CD14-positive monocyte (primary cell): Measurements from ENCODE around the gene GALNTL6. TPM values are rescaled to one million over a fixed set of nuclear protein-coding genes. Genes with fewer than 3 reads are reported as not detected.

ENCODE experiments used
- DNase-seq, 3 donors: peaks; one replicate each; pipeline ENCODE4 v3.0.0-alpha.2; 2011 to 2022
- H2AFZ ChIP-seq: 2 replicates; pipeline ENCODE4 v1.6.0; 2012; ENCODE audit warnings: mild to moderate bottlenecking, low read depth, low read length, inconsistent platforms; ENCODE audit not compliant: insufficient read depth, poor library complexity, severe bottlenecking
- H3K27ac ChIP-seq, 2 donors: 1 replicate in 1 of 2; 2 replicates in 1 of 2; pipeline ENCODE4 v1.5.1; 2012 to 2013; ENCODE audit warnings: low read length in 2 of 2, control low read depth in 1 of 2, inconsistent platforms in 1 of 2, low read depth in 1 of 2, mild to moderate bottlenecking in 1 of 2
- H3K27me3 ChIP-seq, 2 donors: one replicate each; pipeline versions ENCODE4 v1.6.0 to v1.6.1; 2011 to 2013; ENCODE audit warnings: low read length in 2 of 2; ENCODE audit not compliant: control insufficient read depth in 2 of 2, insufficient read depth in 2 of 2
- H3K36me3 ChIP-seq, 2 donors: replicated peaks in 1 of 2; 1 replicate in 1 of 2; 2 replicates in 1 of 2; pipeline versions ENCODE4 v1.5.1 to v1.6.1; 2012 to 2013; ENCODE audit warnings: low read length in 2 of 2, control low read depth in 1 of 2, inconsistent platforms in 1 of 2, mild to moderate bottlenecking in 1 of 2; ENCODE audit not compliant: insufficient read depth in 2 of 2, control insufficient read depth in 1 of 2
- H3K4me1 ChIP-seq, 2 donors: 1 replicate in 1 of 2; 2 replicates in 1 of 2; pipeline versions ENCODE4 v1.5.1 to v1.6.1; 2012 to 2013; ENCODE audit warnings: low read length in 2 of 2, control low read depth in 1 of 2, inconsistent platforms in 1 of 2, mild to moderate bottlenecking in 1 of 2, moderate library complexity in 1 of 2; ENCODE audit not compliant: insufficient read depth in 2 of 2, control insufficient read depth in 1 of 2
- H3K4me2 ChIP-seq: replicated peaks from 2 replicates; pipeline ENCODE3; 2012; ENCODE audit warnings: low read length, moderate library complexity, mild to moderate bottlenecking; ENCODE audit not compliant: poor library complexity, severe bottlenecking; ENCODE audit errors: extremely low read depth
- H3K4me3 ChIP-seq, 3 experiments: fragments of 200-600 bp in 1 of 3; sonication (generic) in 1 of 3; replicated peaks in 1 of 3; 1 replicate in 2 of 3; 2 replicates in 1 of 3; pipeline ENCODE4 v1.5.1; 2011 to 2013; ENCODE audit warnings: low read length in 3 of 3, mild to moderate bottlenecking in 3 of 3, control low read depth in 2 of 3, low read depth in 2 of 3, inconsistent platforms in 1 of 3, moderate library complexity in 1 of 3
- H3K79me2 ChIP-seq: 2 replicates; pipeline ENCODE4 v1.6.0; 2012; ENCODE audit warnings: mild to moderate bottlenecking, control low read depth, inconsistent platforms, low read length, moderate library complexity; ENCODE audit not compliant: insufficient read depth
- H3K9ac ChIP-seq: 2 replicates; pipeline ENCODE4 v1.6.0; 2017; ENCODE audit warnings: low read length, mild to moderate bottlenecking; ENCODE audit not compliant: insufficient read depth, poor library complexity, severe bottlenecking
- H3K9me3 ChIP-seq, 2 donors: replicated peaks in 1 of 2; 1 replicate in 1 of 2; 2 replicates in 1 of 2; pipeline versions ENCODE4 v1.5.1 to v1.6.1; 2012 to 2013; ENCODE audit warnings: low read length in 2 of 2, control low read depth in 1 of 2; ENCODE audit not compliant: control insufficient read depth in 1 of 2, insufficient read depth in 1 of 2
- H4K20me1 ChIP-seq: 2 replicates; pipeline ENCODE4 v1.6.0; 2012; ENCODE audit warnings: mild to moderate bottlenecking, low read length, control low read depth, moderate library complexity; ENCODE audit not compliant: insufficient read depth
- H3K27ac Mint-ChIP-seq, 7 donors: one replicate each; pipeline ENCODE4 v1.8.0; 2020; ENCODE audit warnings: mild to moderate bottlenecking in 7 of 7, mixed read lengths in 7 of 7, moderate library complexity in 6 of 7, inconsistent platforms in 2 of 7
- H3K27me3 Mint-ChIP-seq, 3 donors: one replicate each; pipeline ENCODE4 v1.8.0; 2021 to 2022; ENCODE audit warnings: low read depth in 3 of 3, mild to moderate bottlenecking in 3 of 3, mixed read lengths in 3 of 3, moderate library complexity in 3 of 3, inconsistent platforms in 1 of 3
- H3K36me3 Mint-ChIP-seq, 2 donors: one replicate each; pipeline ENCODE4 v1.8.0; 2020; ENCODE audit warnings: mixed read lengths in 2 of 2, inconsistent platforms in 1 of 2, mild to moderate bottlenecking in 1 of 2
- H3K4me1 Mint-ChIP-seq: one replicate; pipeline ENCODE4 v1.8.0; 2020; ENCODE audit warnings: mild to moderate bottlenecking, mixed read lengths
- H3K4me3 Mint-ChIP-seq, 2 donors: one replicate each; pipeline ENCODE4 v1.8.0; 2020; ENCODE audit warnings: mild to moderate bottlenecking in 2 of 2, mixed read lengths in 2 of 2, moderate library complexity in 1 of 2
- H3K9me3 Mint-ChIP-seq, 7 donors: one replicate each; pipeline ENCODE4 v1.8.0; 2020 to 2022; ENCODE audit warnings: mixed read lengths in 7 of 7, mild to moderate bottlenecking in 6 of 7, moderate library complexity in 6 of 7, inconsistent platforms in 2 of 7
- WGBS: methylation state at CpG from one replicate; pipeline ENCODE4 v1.1.5; 2013; ENCODE audit warnings: missing lambda C conversion rate; ENCODE audit not compliant: insufficient coverage; 5-methylcytosine and 5-hydroxymethylcytosine counted together
- intact Hi-C, 2 donors: fragments of 100-400 bp; cut with micrococcal nuclease; formaldehyde crosslinking; loops; one replicate each; pipeline versions ENCODE4 v1.15.0 to v1.15.1; 2023
- polyA plus RNA-seq, 3 donors: library from polyadenylated mRNA; depleted of rRNA in 1 of 3; unstranded in 2 of 3; stranded (reverse) in 1 of 3; fragments of 300-500 nt in 2 of 3; fragments of >200 nt in 1 of 3; fragmentation: Illumina TruSeq in 2 of 3; gene quantifications; 1 replicate in 2 of 3; 2 replicates in 1 of 3; pipeline ENCODE4 v1.2.3, GENCODE V29; 2012 to 2021
- TF ChIP-seq, protein P1 (sequence below): fragments of 200-600 bp; IDR thresholded peaks from one replicate; pipeline ENCODE4 v1.8.0; 2022; ENCODE audit warnings: antibody characterized with exemption, mild to moderate bottlenecking

The GALNTL6 gene
- polyA plus RNA-seq, 3 donors = 0.05 TPM; not detected in 2

- no peak for DNase-seq
- Histone ChIP-seq H3K27me3 (no peaks in the 10 kb centered on the region), H3K4me3 (no peak overlapping the region), H2AFZ (no peak overlapping the region), H4K20me1 (no peaks in the 10 kb centered on the region), H3K4me2 (no peak overlapping the region), H3K79me2 (no peaks in the 10 kb centered on the region), H3K36me3 (no peaks in the 10 kb centered on the region), H3K4me1 (no peaks in the 10 kb centered on the region), H3K27ac (no peak overlapping the region), H3K9ac (no peak overlapping the region), H3K9me3 (no peaks in the 10 kb centered on the region)
- intact Hi-C loops = no loop called here
- H3K27ac Mint-ChIP-seq = no peak overlapping the region
- no peak overlapping the region for H3K4me3 Mint-ChIP-seq
- no peaks in the 10 kb centered on the region for H3K27me3 Mint-ChIP-seq
- peaks cover 0 to 5% (median 0%) of the 10 kb centered on the region in 7 donors for H3K9me3 Mint-ChIP-seq
- TF ChIP-seq, protein P1, sequence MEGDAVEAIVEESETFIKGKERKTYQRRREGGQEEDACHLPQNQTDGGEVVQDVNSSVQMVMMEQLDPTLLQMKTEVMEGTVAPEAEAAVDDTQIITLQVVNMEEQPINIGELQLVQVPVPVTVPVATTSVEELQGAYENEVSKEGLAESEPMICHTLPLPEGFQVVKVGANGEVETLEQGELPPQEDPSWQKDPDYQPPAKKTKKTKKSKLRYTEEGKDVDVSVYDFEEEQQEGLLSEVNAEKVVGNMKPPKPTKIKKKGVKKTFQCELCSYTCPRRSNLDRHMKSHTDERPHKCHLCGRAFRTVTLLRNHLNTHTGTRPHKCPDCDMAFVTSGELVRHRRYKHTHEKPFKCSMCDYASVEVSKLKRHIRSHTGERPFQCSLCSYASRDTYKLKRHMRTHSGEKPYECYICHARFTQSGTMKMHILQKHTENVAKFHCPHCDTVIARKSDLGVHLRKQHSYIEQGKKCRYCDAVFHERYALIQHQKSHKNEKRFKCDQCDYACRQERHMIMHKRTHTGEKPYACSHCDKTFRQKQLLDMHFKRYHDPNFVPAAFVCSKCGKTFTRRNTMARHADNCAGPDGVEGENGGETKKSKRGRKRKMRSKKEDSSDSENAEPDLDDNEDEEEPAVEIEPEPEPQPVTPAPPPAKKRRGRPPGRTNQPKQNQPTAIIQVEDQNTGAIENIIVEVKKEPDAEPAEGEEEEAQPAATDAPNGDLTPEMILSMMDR = no peak
- WGBS = no CpG with 5 or more reads among the region's 3 CpGs
- H3K36me3 Mint-ChIP-seq = no peaks in the 10 kb centered on the region
- H3K4me1 Mint-ChIP-seq = peaks cover 1% of the 10 kb centered on the region
These were observed 1032.1 kb downstream of the GALNTL6 start for GRCh38 chr4:172845281-172845680.

GRCh38 chr4:172850838-172851237 is 1037.6 kb downstream of the GALNTL6 start:
- no peaks in the 10 kb centered on the region for H3K9me3 ChIP-seq
- H3K27ac ChIP-seq = no peak overlapping the region
- no peak overlapping the region for H3K4me3 ChIP-seq
- no peaks in the 10 kb centered on the region for H3K27me3 ChIP-seq
- no peaks in the 10 kb centered on the region for H3K79me2 ChIP-seq
- intact Hi-C loops = no loop called here
- H2AFZ ChIP-seq = no peak overlapping the region
- H4K20me1 ChIP-seq = no peaks in the 10 kb centered on the region
- Mint-ChIP-seq H3K27ac (no peak overlapping the region), H3K4me1 (no peaks in the 10 kb centered on the region), H3K9me3 (peaks cover 0 to 4% (median 0%) of the 10 kb centered on the region in 7 donors), H3K4me3 (no peak overlapping the region), H3K36me3 (no peaks in the 10 kb centered on the region), H3K27me3 (no peaks in the 10 kb centered on the region)
- H3K4me1 ChIP-seq = no peaks in the 10 kb centered on the region
- TF ChIP-seq, protein P1 = no peak
- no peak overlapping the region for H3K4me2 ChIP-seq
- H3K36me3 ChIP-seq = no peaks in the 10 kb centered on the region
- no peak overlapping the region for H3K9ac ChIP-seq
- WGBS = no CpG with 5 or more reads among the region's 1 CpG
- no peak for DNase-seq
